Cardiac fibroblast (primary cell): ENCODE data around the gene CACNA2D3.

Experiments used
- DNase-seq, 2 donors: peaks; one replicate each; pipeline versions ENCODE4 v3.0.0 to v3.0.0-alpha.2; 2010; ENCODE audit warnings: low read depth in 2 of 2
- H3K4me3 ChIP-seq, 2 donors: replicated peaks in 1 of 2; 1 replicate in 1 of 2; 2 replicates in 1 of 2; pipeline ENCODE4 v1.5.1; 2011; ENCODE audit warnings: low read depth in 2 of 2, low read length in 2 of 2, mild to moderate bottlenecking in 2 of 2, moderate library complexity in 1 of 2
- TF ChIP-seq, protein P1 (sequence below): IDR thresholded peaks from one replicate; pipeline ENCODE4 v1.5.1; 2011; ENCODE audit warnings: low read depth, mild to moderate bottlenecking, low read length, inconsistent platforms

The CACNA2D3 gene

DNA sequence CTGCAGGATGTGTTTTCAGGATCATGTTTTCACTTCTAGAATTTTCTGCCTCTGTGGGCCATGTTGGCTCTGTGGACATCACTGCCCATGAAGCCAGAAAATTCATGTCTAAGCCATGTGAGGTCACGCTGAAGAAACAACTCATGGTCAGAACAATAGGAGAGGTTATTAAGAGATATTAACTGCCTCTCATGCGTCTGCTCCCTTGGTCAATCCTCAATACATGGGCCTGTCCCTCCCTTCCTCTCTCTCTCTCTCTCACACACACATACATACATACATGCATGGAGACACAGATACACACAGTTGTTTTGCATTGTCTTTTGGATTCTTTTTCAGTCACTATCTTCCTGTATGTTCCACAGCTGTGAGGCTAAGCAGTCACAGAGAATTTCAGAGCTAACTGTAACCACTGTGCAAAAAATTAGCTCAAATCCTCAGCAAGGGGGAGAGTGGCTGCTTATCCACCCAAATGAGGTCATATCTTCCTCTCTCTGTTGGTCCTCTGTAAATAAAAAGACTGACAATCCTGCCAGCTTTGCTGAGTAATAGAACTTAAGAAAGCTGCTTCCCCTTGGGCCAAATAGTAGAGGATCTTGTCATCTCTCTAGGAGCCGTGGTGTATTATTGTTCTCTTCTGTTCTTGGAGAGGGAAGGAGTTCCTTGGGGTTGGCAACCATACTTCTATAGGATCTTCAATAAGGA, 759.9 kb downstream of the CACNA2D3 start:
- DNase-seq, result peak; percentile 89 to 96
- TF ChIP-seq, protein P1, sequence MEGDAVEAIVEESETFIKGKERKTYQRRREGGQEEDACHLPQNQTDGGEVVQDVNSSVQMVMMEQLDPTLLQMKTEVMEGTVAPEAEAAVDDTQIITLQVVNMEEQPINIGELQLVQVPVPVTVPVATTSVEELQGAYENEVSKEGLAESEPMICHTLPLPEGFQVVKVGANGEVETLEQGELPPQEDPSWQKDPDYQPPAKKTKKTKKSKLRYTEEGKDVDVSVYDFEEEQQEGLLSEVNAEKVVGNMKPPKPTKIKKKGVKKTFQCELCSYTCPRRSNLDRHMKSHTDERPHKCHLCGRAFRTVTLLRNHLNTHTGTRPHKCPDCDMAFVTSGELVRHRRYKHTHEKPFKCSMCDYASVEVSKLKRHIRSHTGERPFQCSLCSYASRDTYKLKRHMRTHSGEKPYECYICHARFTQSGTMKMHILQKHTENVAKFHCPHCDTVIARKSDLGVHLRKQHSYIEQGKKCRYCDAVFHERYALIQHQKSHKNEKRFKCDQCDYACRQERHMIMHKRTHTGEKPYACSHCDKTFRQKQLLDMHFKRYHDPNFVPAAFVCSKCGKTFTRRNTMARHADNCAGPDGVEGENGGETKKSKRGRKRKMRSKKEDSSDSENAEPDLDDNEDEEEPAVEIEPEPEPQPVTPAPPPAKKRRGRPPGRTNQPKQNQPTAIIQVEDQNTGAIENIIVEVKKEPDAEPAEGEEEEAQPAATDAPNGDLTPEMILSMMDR, result no peak
- H3K4me3 ChIP-seq, result no peak overlapping the region

DNA sequence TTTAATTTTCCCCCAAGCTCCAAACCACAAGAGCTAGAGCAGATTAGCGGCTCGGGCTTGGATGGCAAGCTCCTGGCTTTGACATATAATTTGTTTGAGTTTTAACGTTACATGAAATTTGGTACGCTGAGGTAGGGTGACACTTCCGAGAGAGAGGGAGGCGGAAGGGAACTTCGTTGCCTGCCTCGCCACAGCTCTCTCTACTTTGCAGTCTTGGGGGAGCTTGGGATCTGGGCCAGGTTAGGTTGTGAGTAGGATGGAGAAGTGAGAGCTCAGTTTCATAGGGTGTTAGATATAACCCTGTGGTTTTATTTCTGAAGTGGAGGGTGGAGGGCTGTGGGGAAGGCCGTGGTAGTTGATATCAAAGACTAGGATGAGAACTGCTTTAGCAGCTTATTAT, 765.8 kb downstream of the CACNA2D3 start:
- H3K4me3 ChIP-seq, result no peak overlapping the region
- DNase-seq, result no peak
- TF ChIP-seq, protein P1, result no peak

DNA sequence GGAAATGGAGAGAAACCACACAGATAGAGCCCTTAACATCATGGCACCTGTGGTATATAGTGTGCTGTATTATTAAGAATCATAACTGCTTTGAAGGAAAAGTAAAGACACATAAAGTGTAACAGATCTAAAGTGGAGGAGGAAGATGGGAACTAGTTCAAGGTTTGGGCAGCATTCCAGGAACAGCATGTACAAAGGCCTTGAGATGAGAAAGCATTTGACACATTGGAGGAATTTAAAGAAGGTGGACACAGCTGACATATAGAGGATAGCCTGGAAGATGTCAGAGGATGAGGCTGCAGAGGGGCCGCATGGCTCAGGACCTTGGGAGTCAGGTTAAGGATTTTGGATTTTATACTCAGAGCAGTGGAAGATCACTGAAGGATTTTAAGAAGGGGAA, 766.5 kb downstream of the CACNA2D3 start:
- peak; percentile 53 to 79 for DNase-seq
- TF ChIP-seq, protein P1, result no peak
- no peak overlapping the region for H3K4me3 ChIP-seq

DNA sequence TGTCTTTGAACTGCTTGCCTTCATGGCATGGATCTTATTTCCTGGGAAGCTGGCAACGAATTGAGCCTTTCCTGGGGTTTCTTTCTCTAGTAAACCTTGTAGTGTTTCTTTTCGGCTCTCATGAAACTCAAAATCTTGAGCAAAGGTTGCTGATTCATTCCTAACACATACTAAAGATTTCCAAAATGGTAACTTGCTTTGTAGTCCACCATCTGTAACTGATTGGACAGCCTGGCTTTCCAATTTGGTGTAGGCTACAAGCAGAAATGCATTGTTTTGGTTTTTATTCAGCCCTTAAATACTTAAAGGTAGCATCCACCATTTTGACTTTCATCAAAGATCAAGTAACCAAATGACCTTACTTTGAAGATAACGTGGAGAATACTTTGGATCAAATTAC, 767.4 kb downstream of the CACNA2D3 start:
- TF ChIP-seq, protein P1, result no peak
- DNase-seq, result no peak
- H3K4me3 ChIP-seq, result no peak overlapping the region

DNA sequence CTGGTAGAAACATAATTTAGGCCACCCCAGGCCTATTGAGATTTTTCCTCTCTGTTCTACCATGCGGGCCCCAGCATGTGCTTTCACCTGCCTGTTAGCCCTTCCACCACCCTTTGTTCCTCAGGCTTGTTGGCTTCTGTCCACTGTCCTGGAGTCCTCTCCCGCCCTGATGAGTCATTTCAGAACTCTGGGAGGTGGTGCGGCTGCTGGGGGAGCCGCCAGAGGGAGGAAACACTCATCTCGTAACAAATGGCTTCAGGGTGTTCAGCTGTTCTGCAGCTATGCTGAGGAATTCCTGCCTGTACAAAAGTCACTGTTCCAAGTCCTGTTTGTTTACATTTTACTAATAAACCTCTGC, 769.2 kb downstream of the CACNA2D3 start:
- no peak overlapping the region for H3K4me3 ChIP-seq
- peak; percentile 95 to 96 for DNase-seq
- TF ChIP-seq, protein P1, result peak; percentile 70

DNA sequence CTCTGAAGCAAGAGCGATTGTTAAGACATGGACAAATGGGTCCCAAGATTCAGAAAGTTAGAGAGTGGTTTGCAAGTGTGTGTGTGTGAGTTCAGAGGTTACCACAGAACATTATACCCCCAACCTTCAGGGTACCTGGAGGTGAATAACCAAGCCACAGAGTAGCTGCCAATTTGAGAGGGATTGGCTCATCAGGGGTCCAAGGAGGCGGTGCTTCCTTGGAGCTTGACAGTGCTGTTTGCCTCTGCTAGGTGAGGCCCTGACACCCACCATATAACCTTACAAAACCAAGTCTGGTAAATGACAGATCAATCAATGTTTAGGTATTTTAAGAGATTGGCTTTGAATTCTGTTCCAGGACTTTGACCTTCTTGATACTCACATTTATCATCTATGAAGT, 769.8 kb downstream of the CACNA2D3 start:
- no peak overlapping the region for H3K4me3 ChIP-seq
- DNase-seq, result no peak
- TF ChIP-seq, protein P1, result no peak

DNA sequence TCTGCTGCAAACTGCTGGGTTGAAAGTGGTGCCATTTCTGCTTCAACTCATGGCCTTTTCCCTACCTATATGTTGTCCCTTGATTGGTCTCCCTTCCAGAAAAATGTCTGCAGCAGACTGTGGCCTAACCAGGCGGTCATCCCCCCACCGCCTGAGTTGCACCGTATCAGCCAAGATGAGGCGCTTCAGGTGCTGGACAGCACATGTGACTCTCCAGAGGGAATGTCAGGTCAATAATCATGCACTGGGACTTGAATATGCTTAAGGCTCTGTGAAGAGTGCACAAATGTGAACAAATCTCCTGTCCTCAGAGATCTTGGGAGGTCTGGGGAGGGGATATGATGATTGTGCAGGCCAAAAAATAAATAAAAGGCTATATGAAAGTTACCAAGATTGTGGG, 773.3 kb downstream of the CACNA2D3 start:
- no peak overlapping the region for H3K4me3 ChIP-seq
- DNase-seq, result no peak
- TF ChIP-seq, protein P1, result no peak
